HepG2 (cell line): ENCODE data around the gene NINL. TPM values are rescaled to one million over a fixed set of nuclear protein-coding genes. Genes with fewer than 3 reads are reported as not detected.

Source experiments
- ATAC-seq: fragments of 200-7000 bp; cut with Tn5 transposase; 3 replicates; pipeline ENCODE4 v1.9.1; 2020; ENCODE audit warnings: mild to moderate bottlenecking, moderate library complexity
- BruUV-seq: library from RNA; stranded (reverse); fragments of 400-500 nt; replicated peaks from 2 replicates; lab custom pipeline; 2021; lab: Mats Ljungman, UMichigan
- CTCF ChIA-PET: fragments of 300-600 bp; formaldehyde crosslinking; extraction: SDS; loops from one replicate; lab custom pipeline; 2021; ENCODE audit warnings: low total read pairs, inconsistent platforms, low intra/inter-chr PET ratio; lab: Yijun Ruan, JAX
- POLR2A ChIA-PET: fragments of 350-600 bp; sonication (Branson Sonifier 250); formaldehyde crosslinking; loops from one replicate; lab custom pipeline; 2020; ENCODE audit warnings: antibody characterized with exemption, inconsistent platforms; lab: Yijun Ruan, JAX
- DNase-seq: peaks from one replicate; pipeline ENCODE4 v3.0.0-alpha.2; 2015; ENCODE audit warnings: low spot score
- FAIRE-seq: peaks from 3 replicates; lab custom pipeline; 2011; peaks lifted over from hg19 to GRCh38; lab: Jason Lieb, UNC
- H2AFZ ChIP-seq: one replicate; pipeline ENCODE4 v1.6.1; 2011; ENCODE audit warnings: low read length, inconsistent platforms
- H3K27ac ChIP-seq: fragments of 300-600 bp; 3 replicates; pipeline ENCODE4 v1.8.0; 2011; ENCODE audit warnings: mixed run types, mild to moderate bottlenecking, mixed read lengths, low read length, inconsistent platforms; ENCODE audit not compliant: insufficient read depth; ENCODE audit errors: extremely low read length
- H3K27me3 ChIP-seq, 2 experiments: fragments of 200-600 bp in 1 of 2; 2 replicates in 1 of 2; 3 replicates in 1 of 2; pipeline versions ENCODE4 v1.6.0 to v1.8.0; 2011; ENCODE audit warnings: low read length in 2 of 2, mild to moderate bottlenecking in 2 of 2, moderate library complexity in 2 of 2, inconsistent platforms in 1 of 2; ENCODE audit not compliant: insufficient read depth in 2 of 2, control insufficient read depth in 1 of 2
- H3K36me3 ChIP-seq, 2 experiments: fragments of 200-600 bp in 1 of 2; replicated peaks in 1 of 2; 2 replicates in 1 of 2; 3 replicates in 1 of 2; pipeline versions ENCODE4 v1.5.1 to v1.8.0; 2011; ENCODE audit warnings: low read length in 2 of 2, inconsistent platforms in 1 of 2; ENCODE audit not compliant: insufficient read depth in 2 of 2, control insufficient read depth in 1 of 2
- H3K4me1 ChIP-seq: 2 replicates; pipeline ENCODE4 v1.5.1; 2012; ENCODE audit warnings: low read length, inconsistent platforms; ENCODE audit not compliant: insufficient read depth
- H3K4me2 ChIP-seq: 2 replicates; pipeline ENCODE4 v1.6.0; 2011; ENCODE audit warnings: low read depth, low read length, inconsistent platforms
- H3K4me3 ChIP-seq, 3 experiments: fragments of 200-600 bp in 1 of 3; sonication (generic), shearing (Covaris generic) in 1 of 3; replicated peaks in 1 of 3; 2 replicates each; pipeline ENCODE4 v1.5.1; 2011 to 2016; ENCODE audit warnings: low read length in 3 of 3, inconsistent platforms in 2 of 3, low read depth in 2 of 3, mild to moderate bottlenecking in 2 of 3, control low read depth in 1 of 3, mixed read lengths in 1 of 3; ENCODE audit not compliant: insufficient read depth in 1 of 3
- H3K79me2 ChIP-seq: one replicate; pipeline ENCODE4 v1.6.1; 2011; ENCODE audit warnings: low read length, inconsistent platforms; ENCODE audit not compliant: insufficient read depth
- H3K9ac ChIP-seq: 2 replicates; pipeline ENCODE4 v1.6.0; 2011; ENCODE audit warnings: mild to moderate bottlenecking, low read depth, low read length, inconsistent platforms; ENCODE audit not compliant: insufficient read depth
- H3K9me3 ChIP-seq: 2 replicates; pipeline ENCODE4 v1.5.1; 2012; ENCODE audit warnings: mild to moderate bottlenecking, low read length
- H4K20me1 ChIP-seq: 2 replicates; pipeline ENCODE4 v1.6.0; 2011; ENCODE audit warnings: inconsistent platforms, mild to moderate bottlenecking, low read length, moderate library complexity; ENCODE audit not compliant: insufficient read depth
- ARNTL ChIP-seq: sonication (generic); formaldehyde crosslinking; IDR thresholded peaks from 2 replicates; pipeline ENCODE4 v1.4.0; 2020; ENCODE audit warnings: mild to moderate bottlenecking, missing genetic modification reagents
- GATAD1 ChIP-seq: IDR thresholded peaks from 2 replicates; pipeline ENCODE4 v1.6.1; 2016; ENCODE audit warnings: missing genetic modification reagents, missing compliant biosample characterization
- KLF6 ChIP-seq: IDR thresholded peaks from 2 replicates; pipeline ENCODE4 v1.8.0; 2016; ENCODE audit warnings: missing biosample characterization, missing genetic modification reagents
- NRL ChIP-seq: sonication (generic); formaldehyde crosslinking; IDR thresholded peaks from 2 replicates; pipeline ENCODE4 v1.5.0; 2020; ENCODE audit warnings: missing genetic modification reagents, mild to moderate bottlenecking, moderate library complexity, borderline replicate concordance
- PAWR ChIP-seq: sonication (generic); formaldehyde crosslinking; IDR thresholded peaks from 2 replicates; pipeline ENCODE4 v1.4.0; 2020; ENCODE audit warnings: missing genetic modification reagents, mild to moderate bottlenecking, borderline replicate concordance
- ZNF121 ChIP-seq: sonication (generic); formaldehyde crosslinking; IDR thresholded peaks from 2 replicates; pipeline ENCODE4 v1.5.0; 2020; ENCODE audit warnings: mild to moderate bottlenecking, missing genetic modification reagents
- ZNF142 ChIP-seq: sonication (generic); formaldehyde crosslinking; IDR thresholded peaks from 2 replicates; pipeline ENCODE4 v1.4.0; 2020; ENCODE audit warnings: missing genetic modification reagents
- ZNF446 ChIP-seq: sonication (generic); formaldehyde crosslinking; IDR thresholded peaks from 2 replicates; pipeline ENCODE4 v1.5.0; 2020; ENCODE audit warnings: mild to moderate bottlenecking, missing genetic modification reagents
- ZSCAN5A ChIP-seq: sonication (generic); formaldehyde crosslinking; IDR thresholded peaks from 2 replicates; pipeline ENCODE4 v1.8.0; 2022; ENCODE audit warnings: mild to moderate bottlenecking, missing genetic modification reagents, borderline replicate concordance
- WGBS: methylation state at CpG from one replicate; pipeline ENCODE4 v1.1.6; 2017; ENCODE audit warnings: low lambda C conversion rate; 5-methylcytosine and 5-hydroxymethylcytosine counted together
- in situ Hi-C: cut with HindIII; loops from 2 replicates; pipeline ENCODE4 v1.10.0; 2017; ENCODE audit warnings: low pct_unique_long_range_greater_than_20kb; ENCODE audit not compliant: extremely low pct_ligation_motif_present
- intact Hi-C: fragments of 100-400 bp; cut with micrococcal nuclease; formaldehyde crosslinking; loops from one replicate; pipeline ENCODE4 v1.10.0; 2022; ENCODE audit not compliant: unreplicated experiment
- polyA plus RNA-seq, 8 experiments: library from polyadenylated mRNA; depleted of rRNA in 3 of 8; stranded (reverse) in 7 of 8; unstranded in 1 of 8; fragments of >200 nt; fragmentation: Illumina TruSeq in 4 of 8; extraction: Trizol in 4 of 8; gene quantifications; 2 replicates each; pipeline versions ENCODE4 v1.2.1 to v1.2.3, GENCODE V29; 2011 to 2016; ENCODE audit warnings: low read depth in 4 of 8, missing spikeins in 1 of 8, mixed read lengths in 1 of 8; ENCODE audit not compliant: insufficient read depth in 1 of 8
- total RNA-seq, 5 experiments: library from RNA; depleted of rRNA; stranded (reverse); fragments of >200 nt; fragmentation: Illumina TruSeq; extraction: Trizol; gene quantifications; 2 replicates each; pipeline ENCODE4 v1.2.3, GENCODE V29; 2016; ENCODE audit warnings: low read depth in 1 of 5
- TF ChIP-seq, protein P1 (sequence below): IDR thresholded peaks from 2 replicates; pipeline ENCODE4 v1.6.1; 2016; ENCODE audit warnings: missing compliant biosample characterization, missing genetic modification reagents, borderline replicate concordance
- TF ChIP-seq, protein P2 (sequence below): sonication (generic); formaldehyde crosslinking; IDR thresholded peaks from 2 replicates; pipeline ENCODE4 v1.4.0; 2020; ENCODE audit warnings: missing genetic modification reagents, borderline replicate concordance

Gene NINL
- total and polyA plus RNA-seq, 2 of the 13 experiments (the other 11 are each of a cell fraction or from before 2014, with no cell fraction given), result 32.3 to 34.3 TPM

DNA sequence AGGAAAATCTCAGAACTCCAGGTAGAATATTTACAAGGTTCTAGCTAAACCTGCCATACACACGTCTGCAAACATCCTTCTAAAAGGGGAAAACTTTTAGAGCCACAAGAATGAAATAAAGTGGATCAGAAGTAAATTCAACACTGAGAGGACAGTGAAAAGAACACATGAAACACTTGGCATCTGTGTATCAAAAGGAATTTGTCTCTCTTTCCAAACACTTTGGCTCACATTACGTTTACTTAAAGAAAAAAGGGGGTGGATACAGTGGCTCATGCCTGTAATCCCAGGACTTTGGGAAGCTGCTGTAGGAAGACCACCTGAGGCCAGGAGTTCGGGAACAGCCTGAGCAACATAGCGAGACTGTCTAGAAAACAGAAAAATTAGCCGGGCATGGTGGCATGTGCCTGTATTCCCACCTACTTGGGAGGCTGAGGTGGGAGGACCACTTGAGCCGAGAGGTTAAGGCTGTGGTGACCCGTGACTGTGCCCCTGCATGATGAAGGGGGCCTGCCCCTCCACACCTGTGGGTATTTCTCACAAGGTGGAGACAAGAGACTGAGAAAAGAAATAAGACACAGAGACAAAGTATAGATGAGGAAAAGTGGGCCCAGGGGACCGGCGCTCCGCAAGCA is 35.4 kb downstream of the NINL start:
- FAIRE-seq (no peak), ATAC-seq (peak; percentile 36), DNase-seq (peak; percentile 74)
- no peaks in the 10 kb centered on the region for H3K9me3 ChIP-seq
- no peak overlapping the region for H3K9ac ChIP-seq
- WGBS, result 71% methylated on average over 10 of the region's 10 CpGs
- H3K27me3 ChIP-seq, result no peaks in the 10 kb centered on the region
- ChIA-PET CTCF (interaction anchor here (0.6 kb wide), 1 partner anchor 28 kb away, joined by 3 read pairs; no protein-coding TSS in a partner anchor), POLR2A (interaction anchor here (1.4 kb wide), 1 partner anchor 35 kb away, joined by 7 read pairs; no protein-coding TSS in a partner anchor)
- H3K4me3 ChIP-seq, result peak overlapping the region in 1 of 3 experiments; percentile 28; a peak in 1 of 6 replicates
- intact Hi-C loops (no loop called here), in situ Hi-C loops (no loop called here)
- peaks cover 4 to 18% of the 10 kb centered on the region in 2 experiments for H3K36me3 ChIP-seq
- no peak overlapping the region for H2AFZ ChIP-seq
- peak overlapping the region; percentile 10 for H3K27ac ChIP-seq
- peaks cover 31% of the 10 kb centered on the region; the same call in 1 of the 2 replicates for H4K20me1 ChIP-seq
- peaks cover 61% of the 10 kb centered on the region for H3K79me2 ChIP-seq
- H3K4me2 ChIP-seq, result peak overlapping the region; percentile 46
- peaks cover 74% of the 10 kb centered on the region for H3K4me1 ChIP-seq
- BruUV-seq, result no TSS peak
- TF ChIP-seq, protein P1, sequence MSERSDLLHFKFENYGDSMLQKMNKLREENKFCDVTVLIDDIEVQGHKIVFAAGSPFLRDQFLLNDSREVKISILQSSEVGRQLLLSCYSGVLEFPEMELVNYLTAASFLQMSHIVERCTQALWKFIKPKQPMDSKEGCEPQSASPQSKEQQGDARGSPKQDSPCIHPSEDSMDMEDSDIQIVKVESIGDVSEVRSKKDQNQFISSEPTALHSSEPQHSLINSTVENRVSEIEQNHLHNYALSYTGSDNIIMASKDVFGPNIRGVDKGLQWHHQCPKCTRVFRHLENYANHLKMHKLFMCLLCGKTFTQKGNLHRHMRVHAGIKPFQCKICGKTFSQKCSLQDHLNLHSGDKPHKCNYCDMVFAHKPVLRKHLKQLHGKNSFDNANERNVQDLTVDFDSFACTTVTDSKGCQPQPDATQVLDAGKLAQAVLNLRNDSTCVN (CRISPR knock-in tag), result 0 out of 2 replicates have a peak, but pooled peaks have one; percentile 19
- TF ChIP-seq, protein P2, sequence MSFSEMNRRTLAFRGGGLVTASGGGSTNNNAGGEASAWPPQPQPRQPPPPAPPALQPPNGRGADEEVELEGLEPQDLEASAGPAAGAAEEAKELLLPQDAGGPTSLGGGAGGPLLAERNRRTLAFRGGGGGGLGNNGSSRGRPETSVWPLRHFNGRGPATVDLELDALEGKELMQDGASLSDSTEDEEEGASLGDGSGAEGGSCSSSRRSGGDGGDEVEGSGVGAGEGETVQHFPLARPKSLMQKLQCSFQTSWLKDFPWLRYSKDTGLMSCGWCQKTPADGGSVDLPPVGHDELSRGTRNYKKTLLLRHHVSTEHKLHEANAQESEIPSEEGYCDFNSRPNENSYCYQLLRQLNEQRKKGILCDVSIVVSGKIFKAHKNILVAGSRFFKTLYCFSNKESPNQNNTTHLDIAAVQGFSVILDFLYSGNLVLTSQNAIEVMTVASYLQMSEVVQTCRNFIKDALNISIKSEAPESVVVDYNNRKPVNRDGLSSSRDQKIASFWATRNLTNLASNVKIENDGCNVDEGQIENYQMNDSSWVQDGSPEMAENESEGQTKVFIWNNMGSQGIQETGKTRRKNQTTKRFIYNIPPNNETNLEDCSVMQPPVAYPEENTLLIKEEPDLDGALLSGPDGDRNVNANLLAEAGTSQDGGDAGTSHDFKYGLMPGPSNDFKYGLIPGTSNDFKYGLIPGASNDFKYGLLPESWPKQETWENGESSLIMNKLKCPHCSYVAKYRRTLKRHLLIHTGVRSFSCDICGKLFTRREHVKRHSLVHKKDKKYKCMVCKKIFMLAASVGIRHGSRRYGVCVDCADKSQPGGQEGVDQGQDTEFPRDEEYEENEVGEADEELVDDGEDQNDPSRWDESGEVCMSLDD (CRISPR knock-in tag), result no peak
- no peak for TF ChIP-seq ZNF446 (CRISPR knock-in tag)
- no peak for TF ChIP-seq NRL
- 0 out of 2 replicates have a peak, but pooled peaks have one; percentile 26 for TF ChIP-seq ZNF142
- TF ChIP-seq ZNF121 (CRISPR knock-in tag), result no peak
- TF ChIP-seq GATAD1, result 0 out of 2 replicates have a peak, but pooled peaks have one; percentile 25
- no peak for TF ChIP-seq PAWR (CRISPR knock-in tag)
- TF ChIP-seq KLF6, result no peak
- no peak for TF ChIP-seq ARNTL (CRISPR knock-in tag)
- TF ChIP-seq ZSCAN5A (CRISPR knock-in tag), result 0 out of 2 replicates have a peak, but pooled peaks have one; percentile 19
